Astrocyte (in vitro differentiated cells and primary cell): ENCODE measurements around the gene ZBTB47.

Source experiments
- CTCF ChIP-seq: IDR thresholded peaks from 2 replicates; pipeline ENCODE4 v1.5.1; 2011; ENCODE audit warnings: low read depth, mild to moderate bottlenecking, inconsistent platforms, low read length, moderate library complexity; ENCODE audit not compliant: insufficient read depth
- EZH2 ChIP-seq: IDR thresholded peaks from 2 replicates; pipeline ENCODE4 v1.6.1; 2012; ENCODE audit warnings: mild to moderate bottlenecking, low read length, inconsistent platforms; ENCODE audit not compliant: insufficient read depth

GRCh38 chr3:42680806-42681205 lies 27.3 kb downstream of the ZBTB47 start:
- TF ChIP-seq CTCF (no peak), EZH2 (no peak)
